WTC11 (cell line): ENCODE data around the gene OR4D2. TPM values are rescaled to one million over a fixed set of nuclear protein-coding genes. Genes with fewer than 3 reads are reported as not detected.
A peak's percentile ranks its signal among the peaks of the same experiment; 100 is the strongest.

ENCODE experiments used
- ATAC-seq: fragments of 200-7000 bp; cut with Tn5 transposase; 2 replicates; pipeline ENCODE4 v1.10.0; 2021; ENCODE audit warnings: mild to moderate bottlenecking, moderate library complexity
- Bru-seq: library from RNA; stranded (reverse); fragments of 400-500 nt; gene quantifications from one replicate; lab custom pipeline; 2021; lab: Mats Ljungman, UMichigan
- CTCF ChIA-PET: fragments of 300-600 bp; sonication (Branson Sonifier 250); formaldehyde crosslinking; loops from one replicate; lab custom pipeline; 2021; ENCODE audit warnings: antibody characterized with exemption; lab: Charles Lee
- POLR2A ChIA-PET: fragments of 350-600 bp; sonication (Branson Sonifier 250); formaldehyde crosslinking; loops from one replicate; lab custom pipeline; 2021; ENCODE audit warnings: antibody characterized with exemption; lab: Charles Lee
- DNase-seq: peaks from one replicate; pipeline ENCODE4 v3.0.0; 2021; ENCODE audit warnings: low spot score
- H3K27ac Mint-ChIP-seq: 2 replicates; pipeline ENCODE4 v1.8.0; 2021; ENCODE audit warnings: mixed read lengths
- H3K27me3 Mint-ChIP-seq: 2 replicates; pipeline ENCODE4 v1.8.0; 2021; ENCODE audit warnings: low read depth, mild to moderate bottlenecking, moderate library complexity, mixed read lengths
- H3K36me3 Mint-ChIP-seq: 2 replicates; pipeline ENCODE4 v1.8.0; 2021; ENCODE audit warnings: mixed read lengths
- H3K4me1 Mint-ChIP-seq: 2 replicates; pipeline ENCODE4 v1.8.0; 2022; ENCODE audit warnings: mixed read lengths
- H3K4me3 Mint-ChIP-seq: 2 replicates; pipeline ENCODE4 v1.8.0; 2021; ENCODE audit warnings: mild to moderate bottlenecking, moderate library complexity, mixed read lengths
- H3K9me3 Mint-ChIP-seq: 2 replicates; pipeline ENCODE4 v1.8.0; 2021; ENCODE audit warnings: mixed read lengths
- ATF1 ChIP-seq: sonication (generic); formaldehyde crosslinking; IDR thresholded peaks from 2 replicates; pipeline ENCODE4 v1.8.1; 2023; ENCODE audit warnings: mild to moderate bottlenecking, moderate library complexity, missing genetic modification reagents
- ELF4 ChIP-seq: sonication (generic); formaldehyde crosslinking; IDR thresholded peaks from 2 replicates; pipeline ENCODE4 v1.8.1; 2022; ENCODE audit warnings: low read depth, mild to moderate bottlenecking, moderate library complexity, missing genetic modification reagents
- ESRRA ChIP-seq: sonication (generic); formaldehyde crosslinking; IDR thresholded peaks from 2 replicates; pipeline ENCODE4 v1.8.1; 2022; ENCODE audit warnings: mild to moderate bottlenecking, missing genetic modification reagents, borderline replicate concordance
- FOXK1 ChIP-seq: sonication (generic); formaldehyde crosslinking; IDR thresholded peaks from 2 replicates; pipeline ENCODE4 v1.8.0; 2022; ENCODE audit warnings: mild to moderate bottlenecking, moderate library complexity, missing genetic modification reagents
- KAT7 ChIP-seq: sonication (generic); formaldehyde crosslinking; IDR thresholded peaks from 2 replicates; pipeline ENCODE4 v1.8.1; 2023; ENCODE audit warnings: missing genetic modification reagents, mild to moderate bottlenecking, borderline replicate concordance
- MYBL2 ChIP-seq: sonication (generic); formaldehyde crosslinking; IDR thresholded peaks from 2 replicates; pipeline ENCODE4 v1.8.1; 2023; ENCODE audit warnings: mild to moderate bottlenecking, moderate library complexity, missing genetic modification reagents
- NR2C2 ChIP-seq: sonication (generic); formaldehyde crosslinking; IDR thresholded peaks from 2 replicates; pipeline ENCODE4 v1.8.0; 2022; ENCODE audit warnings: mild to moderate bottlenecking, missing genetic modification reagents
- NR3C1 ChIP-seq: sonication (generic); formaldehyde crosslinking; conservative IDR thresholded peaks from 2 replicates; pipeline ENCODE4 v1.8.1; 2023; ENCODE audit warnings: low read depth, mild to moderate bottlenecking, missing genetic modification reagents
- PRRX2 ChIP-seq: fragments of 250-450 bp; sonication (Bioruptor Pico); IDR thresholded peaks from 2 replicates; pipeline ENCODE4 v1.8.0; 2021; ENCODE audit warnings: mild to moderate bottlenecking
- TEAD1 ChIP-seq: sonication (generic); formaldehyde crosslinking; IDR thresholded peaks from 2 replicates; pipeline ENCODE4 v1.8.0; 2022; ENCODE audit warnings: mild to moderate bottlenecking, missing genetic modification reagents
- ZBTB21 ChIP-seq: sonication (generic); formaldehyde crosslinking; IDR thresholded peaks from 2 replicates; pipeline ENCODE4 v1.8.1; 2023; ENCODE audit warnings: mild to moderate bottlenecking, missing genetic modification reagents, borderline replicate concordance
- ZNF121 ChIP-seq: sonication (generic); formaldehyde crosslinking; IDR thresholded peaks from 2 replicates; pipeline ENCODE4 v1.8.0; 2023; ENCODE audit warnings: missing genetic modification reagents
- ZNF138 ChIP-seq: sonication (generic); formaldehyde crosslinking; conservative IDR thresholded peaks from 2 replicates; pipeline ENCODE4 v1.8.1; 2022; ENCODE audit warnings: mild to moderate bottlenecking, moderate library complexity, missing genetic modification reagents
- ZNF219 ChIP-seq: sonication (generic); formaldehyde crosslinking; IDR thresholded peaks from 2 replicates; pipeline ENCODE4 v1.8.0; 2023; ENCODE audit warnings: missing genetic modification reagents, mild to moderate bottlenecking, borderline replicate concordance
- ZNF263 ChIP-seq: sonication (generic); formaldehyde crosslinking; IDR thresholded peaks from 2 replicates; pipeline ENCODE4 v1.8.1; 2022; ENCODE audit warnings: low read depth, mild to moderate bottlenecking, moderate library complexity, missing genetic modification reagents
- ZNF396 ChIP-seq: fragments of 250-450 bp; sonication (Bioruptor Pico); IDR thresholded peaks from 2 replicates; pipeline ENCODE4 v1.8.0; 2021; ENCODE audit warnings: mild to moderate bottlenecking, moderate library complexity, borderline replicate concordance
- ZNF423 ChIP-seq: fragments of 250-450 bp; sonication (Bioruptor Pico); IDR thresholded peaks from 2 replicates; pipeline ENCODE4 v2.1.2; 2022; ENCODE audit warnings: mild to moderate bottlenecking, moderate library complexity
- long read RNA-seq, 3 experiments: library from RNA in 1 of 3; library from capped mRNA in 1 of 3; library from polyadenylated mRNA in 1 of 3; unstranded in 2 of 3; stranded (forward) in 1 of 3; transcript quantifications; one replicate each; pipeline ENCODE4 v2.0.0, GENCODE V29; 2021
- total RNA-seq: library from RNA; stranded (reverse); gene quantifications from 3 replicates; pipeline ENCODE4 v1.2.3, GENCODE V29; 2021
- TF ChIP-seq, protein P1 (sequence below): sonication (generic); formaldehyde crosslinking; IDR thresholded peaks from 2 replicates; pipeline ENCODE4 v1.8.0; 2023; ENCODE audit warnings: missing genetic modification reagents
- TF ChIP-seq, protein P2 (sequence below): sonication (generic); formaldehyde crosslinking; IDR thresholded peaks from 2 replicates; pipeline ENCODE4 v1.8.1; 2022; ENCODE audit warnings: missing genetic modification reagents, borderline replicate concordance
- TF ChIP-seq, protein P3 (sequence below): sonication (generic); formaldehyde crosslinking; IDR thresholded peaks from 2 replicates; pipeline ENCODE4 v1.8.1; 2023; ENCODE audit warnings: mild to moderate bottlenecking, missing genetic modification reagents, moderate library complexity
- TF ChIP-seq, protein P4 (sequence below): fragments of 250-450 bp; sonication (Bioruptor Pico); IDR thresholded peaks from 2 replicates; pipeline ENCODE4 v1.9.0; 2021; ENCODE audit warnings: mild to moderate bottlenecking
- TF ChIP-seq, protein P5 (sequence below): sonication (generic); formaldehyde crosslinking; IDR thresholded peaks from 2 replicates; pipeline ENCODE4 v1.8.1; 2023; ENCODE audit warnings: mild to moderate bottlenecking, missing genetic modification reagents
- TF ChIP-seq, protein P6 (sequence below): fragments of 250-450 bp; sonication (Bioruptor Pico); IDR thresholded peaks from 2 replicates; pipeline ENCODE4 v1.8.0; 2021; ENCODE audit warnings: mild to moderate bottlenecking
- TF ChIP-seq, protein P7 (sequence below): sonication (generic); formaldehyde crosslinking; IDR thresholded peaks from 2 replicates; pipeline ENCODE4 v1.8.1; 2022; ENCODE audit warnings: low read depth, missing genetic modification reagents, borderline replicate concordance

Gene OR4D2
- not detected in 3 replicates for total RNA-seq
- Bru-seq, nascent RNA, result percentile 8 among the genes with signal in this experiment
- long read RNA-seq, experiment 1, result 0 reads
- long read RNA-seq, experiment 2, result 0 reads
- long read RNA-seq, experiment 3, result 0 reads

DNA sequence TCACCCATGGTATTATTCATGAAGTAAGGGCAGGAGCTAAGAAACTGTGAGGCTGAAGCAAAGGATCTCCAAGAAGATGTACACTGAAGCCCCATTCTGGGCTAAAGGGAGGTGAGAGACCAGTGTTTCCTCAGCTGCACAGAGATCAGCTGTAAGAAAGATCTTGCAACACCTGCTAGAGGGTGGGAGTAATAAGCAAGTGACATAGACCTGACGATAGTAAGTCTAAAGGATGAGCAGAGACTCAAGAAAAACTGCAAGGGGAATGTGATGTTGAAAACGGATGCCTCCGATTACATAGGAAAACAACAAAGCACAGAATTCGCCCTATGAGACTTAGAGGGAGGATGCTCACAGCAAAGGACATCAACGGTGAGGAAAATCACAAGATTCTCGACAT, at the start of gene OR4D2:
OR4D2 (plus strand) TSS at position 301 of the 400 bp plus-strand sequence. CDS start 2,674 bp downstream, outside the sequence.
- ChIA-PET POLR2A (no interaction called here), CTCF (interaction anchor here (0.8 kb wide), 1 partner anchor 14 kb away, joined by 3 read pairs; no protein-coding TSS in a partner anchor)
- no peak within 1 kb of the TSS for H3K4me3 Mint-ChIP-seq
- H3K4me1 Mint-ChIP-seq, result no peaks in the 10 kb centered on the region
- H3K27me3 Mint-ChIP-seq, result peaks cover 63% of the 10 kb centered on the region
- H3K27ac Mint-ChIP-seq, result no peak within 1 kb of the TSS
- DNase-seq, result no peak
- no peaks in the 10 kb centered on the region for H3K36me3 Mint-ChIP-seq
- peaks cover 3% of the 10 kb centered on the region; the same call in 1 of the 2 replicates for H3K9me3 Mint-ChIP-seq
- no peak for ATAC-seq
- TF ChIP-seq ESRRA (CRISPR knock-in tag), result no peak
- TF ChIP-seq, protein P1, sequence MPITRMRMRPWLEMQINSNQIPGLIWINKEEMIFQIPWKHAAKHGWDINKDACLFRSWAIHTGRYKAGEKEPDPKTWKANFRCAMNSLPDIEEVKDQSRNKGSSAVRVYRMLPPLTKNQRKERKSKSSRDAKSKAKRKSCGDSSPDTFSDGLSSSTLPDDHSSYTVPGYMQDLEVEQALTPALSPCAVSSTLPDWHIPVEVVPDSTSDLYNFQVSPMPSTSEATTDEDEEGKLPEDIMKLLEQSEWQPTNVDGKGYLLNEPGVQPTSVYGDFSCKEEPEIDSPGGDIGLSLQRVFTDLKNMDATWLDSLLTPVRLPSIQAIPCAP (CRISPR knock-in tag), result no peak
- TF ChIP-seq, protein P2, sequence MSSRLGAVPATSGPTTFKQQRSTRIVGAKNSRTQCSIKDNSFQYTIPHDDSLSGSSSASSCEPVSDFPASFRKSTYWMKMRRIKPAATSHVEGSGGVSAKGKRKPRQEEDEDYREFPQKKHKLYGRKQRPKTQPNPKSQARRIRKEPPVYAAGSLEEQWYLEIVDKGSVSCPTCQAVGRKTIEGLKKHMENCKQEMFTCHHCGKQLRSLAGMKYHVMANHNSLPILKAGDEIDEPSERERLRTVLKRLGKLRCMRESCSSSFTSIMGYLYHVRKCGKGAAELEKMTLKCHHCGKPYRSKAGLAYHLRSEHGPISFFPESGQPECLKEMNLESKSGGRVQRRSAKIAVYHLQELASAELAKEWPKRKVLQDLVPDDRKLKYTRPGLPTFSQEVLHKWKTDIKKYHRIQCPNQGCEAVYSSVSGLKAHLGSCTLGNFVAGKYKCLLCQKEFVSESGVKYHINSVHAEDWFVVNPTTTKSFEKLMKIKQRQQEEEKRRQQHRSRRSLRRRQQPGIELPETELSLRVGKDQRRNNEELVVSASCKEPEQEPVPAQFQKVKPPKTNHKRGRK (CRISPR knock-in tag), result no peak
- TF ChIP-seq ZNF138, result no peak
- no peak for TF ChIP-seq ZNF219 (CRISPR knock-in tag)
- TF ChIP-seq ZBTB21, result no peak
- no peak for TF ChIP-seq ZNF263 (CRISPR knock-in tag)
- TF ChIP-seq TEAD1 (CRISPR knock-in tag), result no peak
- TF ChIP-seq FOXK1 (CRISPR knock-in tag), result no peak
- TF ChIP-seq MYBL2 (CRISPR knock-in tag), result no peak
- no peak for TF ChIP-seq PRRX2 (CRISPR knock-in tag)

DNA sequence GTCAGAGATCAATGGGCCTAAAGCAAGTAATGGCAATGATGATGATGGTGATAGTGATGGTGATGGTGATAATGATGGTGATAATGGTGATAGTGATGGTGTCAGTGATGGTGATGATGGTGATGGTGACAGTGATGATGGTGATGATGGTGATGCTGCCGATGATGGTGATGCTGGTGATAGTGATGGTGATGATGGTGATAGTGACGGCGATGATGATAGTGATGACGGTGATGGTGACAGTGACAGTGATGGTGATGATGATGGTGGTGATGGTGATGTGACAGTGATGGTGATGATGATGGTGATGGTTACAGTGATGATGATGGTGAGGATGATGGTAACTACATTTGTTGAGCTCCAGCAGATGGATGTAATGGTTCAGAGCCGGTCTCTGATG, 49.4 kb upstream of the OR4D2 start:
- POLR2A ChIA-PET, result no interaction called here
- Mint-ChIP-seq H3K4me3 (no peak overlapping the region), H3K27ac (no peak overlapping the region), H3K4me1 (no peaks in the 10 kb centered on the region), H3K27me3 (peaks cover 14% of the 10 kb centered on the region), H3K9me3 (no peaks in the 10 kb centered on the region)
- DNase-seq (no peak), ATAC-seq (no peak)
- CTCF ChIA-PET, result no interaction called here
- TF ChIP-seq TEAD1 (CRISPR knock-in tag) (no peak), ZNF121 (CRISPR knock-in tag) (no peak), NR2C2 (CRISPR knock-in tag) (no peak), ELF4 (no peak), ATF1 (CRISPR knock-in tag) (no peak), ZBTB21 (no peak), KAT7 (no peak), ZNF423 (CRISPR knock-in tag) (no peak), NR3C1 (CRISPR knock-in tag) (no peak), ZNF396 (CRISPR knock-in tag) (no peak)
- TF ChIP-seq, protein P3, sequence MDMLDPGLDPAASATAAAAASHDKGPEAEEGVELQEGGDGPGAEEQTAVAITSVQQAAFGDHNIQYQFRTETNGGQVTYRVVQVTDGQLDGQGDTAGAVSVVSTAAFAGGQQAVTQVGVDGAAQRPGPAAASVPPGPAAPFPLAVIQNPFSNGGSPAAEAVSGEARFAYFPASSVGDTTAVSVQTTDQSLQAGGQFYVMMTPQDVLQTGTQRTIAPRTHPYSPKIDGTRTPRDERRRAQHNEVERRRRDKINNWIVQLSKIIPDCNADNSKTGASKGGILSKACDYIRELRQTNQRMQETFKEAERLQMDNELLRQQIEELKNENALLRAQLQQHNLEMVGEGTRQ, result no peak
- TF ChIP-seq, protein P1 (CRISPR knock-in tag), result no peak
- TF ChIP-seq, protein P4, sequence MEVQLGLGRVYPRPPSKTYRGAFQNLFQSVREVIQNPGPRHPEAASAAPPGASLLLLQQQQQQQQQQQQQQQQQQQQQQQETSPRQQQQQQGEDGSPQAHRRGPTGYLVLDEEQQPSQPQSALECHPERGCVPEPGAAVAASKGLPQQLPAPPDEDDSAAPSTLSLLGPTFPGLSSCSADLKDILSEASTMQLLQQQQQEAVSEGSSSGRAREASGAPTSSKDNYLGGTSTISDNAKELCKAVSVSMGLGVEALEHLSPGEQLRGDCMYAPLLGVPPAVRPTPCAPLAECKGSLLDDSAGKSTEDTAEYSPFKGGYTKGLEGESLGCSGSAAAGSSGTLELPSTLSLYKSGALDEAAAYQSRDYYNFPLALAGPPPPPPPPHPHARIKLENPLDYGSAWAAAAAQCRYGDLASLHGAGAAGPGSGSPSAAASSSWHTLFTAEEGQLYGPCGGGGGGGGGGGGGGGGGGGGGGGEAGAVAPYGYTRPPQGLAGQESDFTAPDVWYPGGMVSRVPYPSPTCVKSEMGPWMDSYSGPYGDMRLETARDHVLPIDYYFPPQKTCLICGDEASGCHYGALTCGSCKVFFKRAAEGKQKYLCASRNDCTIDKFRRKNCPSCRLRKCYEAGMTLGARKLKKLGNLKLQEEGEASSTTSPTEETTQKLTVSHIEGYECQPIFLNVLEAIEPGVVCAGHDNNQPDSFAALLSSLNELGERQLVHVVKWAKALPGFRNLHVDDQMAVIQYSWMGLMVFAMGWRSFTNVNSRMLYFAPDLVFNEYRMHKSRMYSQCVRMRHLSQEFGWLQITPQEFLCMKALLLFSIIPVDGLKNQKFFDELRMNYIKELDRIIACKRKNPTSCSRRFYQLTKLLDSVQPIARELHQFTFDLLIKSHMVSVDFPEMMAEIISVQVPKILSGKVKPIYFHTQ (CRISPR knock-in tag), result no peak
- TF ChIP-seq, protein P5, sequence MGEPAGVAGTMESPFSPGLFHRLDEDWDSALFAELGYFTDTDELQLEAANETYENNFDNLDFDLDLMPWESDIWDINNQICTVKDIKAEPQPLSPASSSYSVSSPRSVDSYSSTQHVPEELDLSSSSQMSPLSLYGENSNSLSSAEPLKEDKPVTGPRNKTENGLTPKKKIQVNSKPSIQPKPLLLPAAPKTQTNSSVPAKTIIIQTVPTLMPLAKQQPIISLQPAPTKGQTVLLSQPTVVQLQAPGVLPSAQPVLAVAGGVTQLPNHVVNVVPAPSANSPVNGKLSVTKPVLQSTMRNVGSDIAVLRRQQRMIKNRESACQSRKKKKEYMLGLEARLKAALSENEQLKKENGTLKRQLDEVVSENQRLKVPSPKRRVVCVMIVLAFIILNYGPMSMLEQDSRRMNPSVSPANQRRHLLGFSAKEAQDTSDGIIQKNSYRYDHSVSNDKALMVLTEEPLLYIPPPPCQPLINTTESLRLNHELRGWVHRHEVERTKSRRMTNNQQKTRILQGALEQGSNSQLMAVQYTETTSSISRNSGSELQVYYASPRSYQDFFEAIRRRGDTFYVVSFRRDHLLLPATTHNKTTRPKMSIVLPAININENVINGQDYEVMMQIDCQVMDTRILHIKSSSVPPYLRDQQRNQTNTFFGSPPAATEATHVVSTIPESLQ (CRISPR knock-in tag), result no peak
- TF ChIP-seq, protein P6, sequence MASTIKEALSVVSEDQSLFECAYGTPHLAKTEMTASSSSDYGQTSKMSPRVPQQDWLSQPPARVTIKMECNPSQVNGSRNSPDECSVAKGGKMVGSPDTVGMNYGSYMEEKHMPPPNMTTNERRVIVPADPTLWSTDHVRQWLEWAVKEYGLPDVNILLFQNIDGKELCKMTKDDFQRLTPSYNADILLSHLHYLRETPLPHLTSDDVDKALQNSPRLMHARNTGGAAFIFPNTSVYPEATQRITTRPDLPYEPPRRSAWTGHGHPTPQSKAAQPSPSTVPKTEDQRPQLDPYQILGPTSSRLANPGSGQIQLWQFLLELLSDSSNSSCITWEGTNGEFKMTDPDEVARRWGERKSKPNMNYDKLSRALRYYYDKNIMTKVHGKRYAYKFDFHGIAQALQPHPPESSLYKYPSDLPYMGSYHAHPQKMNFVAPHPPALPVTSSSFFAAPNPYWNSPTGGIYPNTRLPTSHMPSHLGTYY (CRISPR knock-in tag), result no peak
- TF ChIP-seq, protein P7, sequence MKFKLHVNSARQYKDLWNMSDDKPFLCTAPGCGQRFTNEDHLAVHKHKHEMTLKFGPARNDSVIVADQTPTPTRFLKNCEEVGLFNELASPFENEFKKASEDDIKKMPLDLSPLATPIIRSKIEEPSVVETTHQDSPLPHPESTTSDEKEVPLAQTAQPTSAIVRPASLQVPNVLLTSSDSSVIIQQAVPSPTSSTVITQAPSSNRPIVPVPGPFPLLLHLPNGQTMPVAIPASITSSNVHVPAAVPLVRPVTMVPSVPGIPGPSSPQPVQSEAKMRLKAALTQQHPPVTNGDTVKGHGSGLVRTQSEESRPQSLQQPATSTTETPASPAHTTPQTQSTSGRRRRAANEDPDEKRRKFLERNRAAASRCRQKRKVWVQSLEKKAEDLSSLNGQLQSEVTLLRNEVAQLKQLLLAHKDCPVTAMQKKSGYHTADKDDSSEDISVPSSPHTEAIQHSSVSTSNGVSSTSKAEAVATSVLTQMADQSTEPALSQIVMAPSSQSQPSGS (CRISPR knock-in tag), result no peak
- TF ChIP-seq, all 79 proteins: peak for 0
- H3K36me3 Mint-ChIP-seq, result no peaks in the 10 kb centered on the region
